Gastroesophageal sphincter (tissue), 4 donors: ENCODE results near the gene ARPC4. TPM values are rescaled to one million over a fixed set of nuclear protein-coding genes. Genes with fewer than 3 reads are reported as not detected.

Experiments used
- ATAC-seq: fragments of 150-250 bp; one replicate; pipeline ENCODE4 v1.9.1; 2016; ENCODE audit warnings: mild to moderate bottlenecking, moderate library complexity
- H3K27ac ChIP-seq, 4 donors: fragments of 200-600 bp; sonication (generic) in 3 of 4; 1 replicate in 3 of 4; 2 replicates in 1 of 4; pipeline ENCODE4 v1.5.1; 2016 to 2019
- H3K27me3 ChIP-seq: fragments of 200-600 bp; sonication (generic); one replicate; pipeline ENCODE4 v1.5.1; 2019
- H3K36me3 ChIP-seq, 2 donors: fragments of 200-600 bp; sonication (generic); one replicate each; pipeline ENCODE4 v1.5.1; 2019; ENCODE audit warnings: control low read depth in 1 of 2
- H3K4me1 ChIP-seq, 3 donors: fragments of 200-600 bp; sonication (generic); 1 replicate in 2 of 3; 2 replicates in 1 of 3; pipeline ENCODE4 v1.5.1; 2016 to 2019; ENCODE audit warnings: control low read depth in 2 of 3
- H3K4me3 ChIP-seq, 2 donors: fragments of 200-600 bp; sonication (generic); one replicate each; pipeline ENCODE4 v1.5.1; 2019; ENCODE audit warnings: mild to moderate bottlenecking in 1 of 2, moderate library complexity in 1 of 2
- H3K9me3 ChIP-seq, 3 donors: fragments of 200-600 bp; sonication (generic); one replicate each; pipeline ENCODE4 v1.5.1; 2017 to 2019; ENCODE audit warnings: control low read depth in 2 of 3
- CTCF ChIP-seq, 4 experiments: fragments of 200-600 bp in 2 of 4; fragments of 450-650 bp in 2 of 4; sonication (generic) in 1 of 4; IDR thresholded peaks; one replicate each; pipeline ENCODE4 v1.5.1; 2017 to 2019; ENCODE audit warnings: antibody characterized with exemption in 4 of 4, mild to moderate bottlenecking in 2 of 4, moderate library complexity in 2 of 4
- EP300 ChIP-seq: sonication (generic); formaldehyde crosslinking; IDR thresholded peaks from one replicate; pipeline ENCODE4 v1.6.1; 2017; ENCODE audit warnings: antibody characterized with exemption, mild to moderate bottlenecking
- POLR2A ChIP-seq, 2 donors: fragments of 450-650 bp; IDR thresholded peaks; one replicate each; pipeline ENCODE4 v1.6.1; 2017; ENCODE audit warnings: antibody characterized with exemption in 2 of 2, mild to moderate bottlenecking in 2 of 2, moderate library complexity in 1 of 2
- POLR2AphosphoS5 ChIP-seq: sonication (generic); formaldehyde crosslinking; IDR thresholded peaks from one replicate; pipeline ENCODE4 v1.6.1; 2017; ENCODE audit warnings: antibody characterized with exemption
- WGBS, 2 donors: methylation state at CpG; one replicate each; pipeline ENCODE4 v1.1.5; 2018; ENCODE audit warnings: low coverage in 1 of 2; 5-methylcytosine and 5-hydroxymethylcytosine counted together
- total RNA-seq, 4 donors: library from RNA; depleted of rRNA; stranded (reverse); fragments of >200 nt; gene quantifications; one replicate each; pipeline ENCODE4 v1.1.0, GENCODE V29; 2016

Gene ARPC4
- total RNA-seq, 4 donors from 2014 or later = 157 to 203 (median 171) TPM

GRCh38 chr3:9855594-9855993 lies 62.7 kb downstream of the ARPC4 start:
- no CpG with 5 or more reads among the region's 3 CpGs for WGBS, 2 donors
- no peaks in the 10 kb centered on the region for H3K36me3 ChIP-seq
- H3K27me3 ChIP-seq = no peaks in the 10 kb centered on the region
- ATAC-seq = no peak
- H3K9me3 ChIP-seq = no peaks in the 10 kb centered on the region
- H3K4me1 ChIP-seq = no peaks in the 10 kb centered on the region
- TF ChIP-seq POLR2A (IDR thresholded peaks at IDR 0.05) (no peak), EP300 (no peak), POLR2AphosphoS5 (no peak), CTCF (IDR thresholded peaks at IDR 0.05) (no peak)
- no peak overlapping the region for H3K27ac ChIP-seq
- H3K4me3 ChIP-seq = no peak overlapping the region

Other genes with a start within 250 kb of the ARPC4 start
- under 1 TPM in 2 of 4 donors, not detected in 2; 0.04 to 0.13 TPM for gene LHFPL4, start 239.3 kb upstream of the ARPC4 start, total RNA-seq
- gene MTMR14, start 143.6 kb upstream of the ARPC4 start, total RNA-seq = 10 to 100 TPM; 17.3 to 25.3 (median 24.2) TPM
- 1 to 10 TPM in 1 of 4 donors, not detected in 3; 1.1 TPM for gene CPNE9, start 89.2 kb upstream of the ARPC4 start, total RNA-seq
- gene BRPF1, start 61.3 kb upstream of the ARPC4 start, total RNA-seq = 10 to 100 TPM; 18.0 to 25.4 (median 21.6) TPM
- 10 to 100 TPM; 22.1 to 33.8 (median 25.9) TPM for gene OGG1, start 43.1 kb upstream of the ARPC4 start, total RNA-seq
- 10 to 100 TPM; 54.5 to 81.3 (median 69.7) TPM for gene CAMK1, start 23.1 kb upstream of the ARPC4 start, total RNA-seq
- 10 to 100 TPM; 54.6 to 82.2 (median 66.0) TPM for gene TADA3, start 609 bp upstream of the ARPC4 start, total RNA-seq
- gene TTLL3, start 17.2 kb downstream of the ARPC4 start, total RNA-seq = 10 to 100 TPM in 3 of 4 donors, 1 to 10 TPM in 1; 6.2 to 71.3 (median 29.5) TPM
- gene RPUSD3, start 50.9 kb downstream of the ARPC4 start, total RNA-seq = 10 to 100 TPM; 23.7 to 43.1 (median 32.6) TPM
- 10 to 100 TPM in 1 of 4 donors, 1 to 10 TPM in 1, under 1 TPM in 1, not detected in 1; 0.35 to 12.4 (median 1.6) TPM for gene CIDEC, start 87.2 kb downstream of the ARPC4 start, total RNA-seq
- 10 to 100 TPM; 23.4 to 39.3 (median 31.7) TPM for gene JAGN1, start 97.5 kb downstream of the ARPC4 start, total RNA-seq
- gene IL17RE, start 109.8 kb downstream of the ARPC4 start, total RNA-seq = under 1 TPM; 0.47 to 0.85 (median 0.79) TPM
- gene IL17RC, start 124.0 kb downstream of the ARPC4 start, total RNA-seq = 10 to 100 TPM; 31.0 to 64.0 (median 52.8) TPM
- 10 to 100 TPM; 54.3 to 80.0 (median 64.6) TPM for gene CRELD1, start 140.8 kb downstream of the ARPC4 start, total RNA-seq
- gene PRRT3, start 159.3 kb downstream of the ARPC4 start, total RNA-seq = 1 to 10 TPM; 1.3 to 3.6 (median 2.7) TPM
- gene EMC3, start 193.8 kb downstream of the ARPC4 start, total RNA-seq = 10 to 100 TPM; 38.8 to 81.6 (median 73.9) TPM
- gene FANCD2, start 233.4 kb downstream of the ARPC4 start, total RNA-seq = 1 to 10 TPM in 3 of 4 donors, under 1 TPM in 1; 0.96 to 7.3 (median 4.1) TPM